NCI-H1694 (cell line): ENCODE data around the gene RPL37.
"Not testable (repeated sequence)": the region's sequence is repeated elsewhere in the genome, so short reads cannot be mapped to it uniquely, and the experiment has no call there.

ENCODE experiments used
- DNase-seq: peaks from one replicate; lab custom pipeline; 2025; lab: John Stamatoyannopoulos, UW

RPL37 gene

DNA sequence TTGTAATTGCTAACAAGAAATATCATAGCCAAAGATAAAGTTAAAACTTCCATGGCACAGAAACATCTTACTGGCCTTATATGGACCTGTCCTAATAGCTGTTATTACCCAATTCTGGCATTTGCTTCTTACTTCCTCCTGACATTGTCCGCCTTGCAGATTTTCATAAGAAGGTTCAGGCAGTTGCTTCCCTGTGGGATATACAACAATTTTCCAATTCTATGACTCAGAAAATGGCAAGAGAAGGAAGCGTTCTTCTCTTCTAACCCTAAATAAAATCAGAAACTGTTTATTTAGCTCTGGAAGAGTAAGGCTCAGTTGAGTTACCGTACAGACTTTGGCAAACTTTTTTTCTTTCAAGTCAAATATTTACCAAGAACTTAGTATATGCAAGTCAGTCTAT is 38.5 kb downstream of the RPL37 start:
- DNase-seq: no peak

DNA sequence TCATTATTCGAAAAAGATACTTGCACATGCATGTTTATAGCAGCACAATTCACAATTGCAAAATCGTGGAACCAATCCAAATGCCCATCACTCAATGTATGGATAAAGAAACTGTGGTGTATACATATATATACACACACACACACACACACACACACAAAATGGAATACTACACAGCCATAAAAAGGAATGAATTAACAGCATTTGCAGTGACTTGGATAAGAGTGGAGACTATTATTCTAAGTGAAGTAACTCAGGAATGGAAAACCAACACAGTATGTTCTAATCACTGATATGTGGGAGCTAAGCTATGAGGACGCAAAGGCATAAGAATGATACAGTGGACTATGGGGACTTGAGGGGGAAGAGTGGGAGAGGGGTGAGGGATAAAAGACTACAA is 40.1 kb downstream of the RPL37 start:
- not testable (repeated sequence) for DNase-seq

DNA sequence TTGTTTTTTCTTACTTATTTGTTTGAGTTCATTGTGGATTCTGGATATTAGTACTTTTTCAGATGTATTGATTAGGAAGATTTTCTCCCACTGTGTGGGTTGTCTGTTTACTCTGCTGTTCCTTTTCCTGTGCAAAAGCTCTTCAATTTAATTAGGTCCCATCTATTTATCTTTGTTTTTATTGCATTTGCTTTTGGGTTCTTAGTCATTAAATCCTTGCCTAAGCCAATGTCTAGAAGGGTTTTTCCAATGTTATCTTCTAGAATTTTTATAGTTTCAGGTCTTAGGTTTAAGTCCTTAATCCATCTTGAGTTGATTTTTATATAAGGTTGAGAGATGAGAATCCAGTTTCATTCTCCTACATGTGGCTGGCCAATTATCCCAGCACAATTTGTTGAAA is 40.7 kb downstream of the RPL37 start:
- DNase-seq: not testable (repeated sequence)

DNA sequence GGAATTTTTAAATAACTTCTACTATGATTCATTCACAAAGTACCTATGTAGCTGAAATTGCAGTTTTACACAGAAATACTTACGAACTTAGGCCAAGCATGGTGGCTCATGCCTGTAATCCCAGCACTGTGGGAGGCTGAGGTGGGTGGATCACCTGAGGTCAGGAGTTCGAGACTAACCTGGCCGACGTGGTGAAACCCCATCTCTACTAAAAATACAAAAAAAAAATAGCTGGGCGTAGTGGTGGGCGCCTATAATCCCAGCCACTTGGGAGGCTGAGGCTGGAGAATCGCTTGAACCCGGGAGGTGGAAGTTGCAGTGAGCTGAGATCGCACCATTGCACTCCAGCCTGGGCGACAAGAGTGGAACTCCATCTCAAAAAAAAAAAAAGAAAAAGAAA is 42.3 kb downstream of the RPL37 start:
- DNase-seq: not testable (repeated sequence)

DNA sequence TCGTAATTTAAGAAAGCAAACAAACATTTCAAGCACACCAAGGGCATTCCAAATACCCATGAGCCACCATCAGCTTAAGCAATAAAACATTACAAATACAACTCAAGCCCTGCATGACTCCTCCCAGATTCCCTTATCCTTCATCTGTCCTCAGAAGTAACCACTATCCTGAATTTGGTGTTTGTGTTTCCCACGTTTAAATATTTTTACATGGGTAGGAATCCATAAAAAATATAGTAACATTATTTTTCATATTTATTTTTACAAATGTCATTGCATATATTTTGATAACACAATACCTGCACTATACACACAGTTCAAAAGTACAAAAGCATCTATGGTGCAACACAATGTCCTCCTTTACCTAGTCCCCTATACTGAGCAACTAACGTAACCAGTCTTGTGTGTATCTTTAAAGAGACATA is 43.3 kb downstream of the RPL37 start:
- DNase-seq: no peak

DNA sequence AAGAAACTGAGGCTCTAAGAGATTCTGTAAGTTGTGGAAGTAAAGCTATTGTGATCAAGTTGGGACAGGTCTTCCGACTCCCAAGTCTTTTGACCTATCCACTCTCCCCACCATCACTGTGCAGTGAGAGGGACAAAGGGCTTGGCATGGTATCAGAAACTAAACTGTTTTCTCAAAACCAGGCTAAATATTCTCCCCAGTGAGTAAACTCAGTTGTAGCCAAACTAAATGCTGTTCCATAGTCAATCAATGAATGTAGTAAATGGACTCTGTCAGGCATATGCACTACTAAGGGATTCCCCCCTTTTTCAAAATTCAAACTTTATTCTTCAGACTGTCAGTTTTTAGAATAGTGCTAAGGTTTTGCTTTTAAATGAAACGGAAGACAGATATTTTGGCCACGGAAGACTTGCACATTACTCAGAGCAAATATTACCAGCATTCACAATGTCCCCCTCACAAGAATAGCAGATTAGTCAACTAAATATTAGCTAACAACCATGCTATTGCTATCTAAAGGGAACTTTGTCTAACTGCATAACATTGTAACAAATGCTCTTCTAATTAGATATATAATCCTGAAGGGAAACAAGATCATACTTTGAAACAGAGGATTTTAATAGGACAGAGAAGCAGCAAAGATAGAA is 44.0 kb downstream of the RPL37 start:
- no peak for DNase-seq

DNA sequence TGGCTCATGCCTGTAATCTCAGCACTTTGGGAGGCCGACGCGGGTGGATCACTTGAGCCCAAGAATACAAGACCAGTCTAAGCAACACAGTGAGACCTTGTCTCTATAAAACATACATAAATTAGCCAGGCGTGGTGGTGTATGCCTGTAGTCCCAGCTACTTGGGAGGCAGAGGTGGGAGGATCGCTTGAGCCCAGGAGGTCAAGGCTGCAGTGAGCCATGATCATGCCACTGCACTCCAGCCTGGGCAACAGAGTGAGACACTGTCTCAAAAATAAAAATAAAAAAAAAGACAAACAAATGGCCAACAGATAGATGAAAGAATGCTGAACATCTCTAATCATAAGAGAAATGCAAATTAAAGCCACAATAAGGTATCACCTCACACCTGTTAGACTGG is 46.1 kb downstream of the RPL37 start:
- DNase-seq: not testable (repeated sequence)

DNA sequence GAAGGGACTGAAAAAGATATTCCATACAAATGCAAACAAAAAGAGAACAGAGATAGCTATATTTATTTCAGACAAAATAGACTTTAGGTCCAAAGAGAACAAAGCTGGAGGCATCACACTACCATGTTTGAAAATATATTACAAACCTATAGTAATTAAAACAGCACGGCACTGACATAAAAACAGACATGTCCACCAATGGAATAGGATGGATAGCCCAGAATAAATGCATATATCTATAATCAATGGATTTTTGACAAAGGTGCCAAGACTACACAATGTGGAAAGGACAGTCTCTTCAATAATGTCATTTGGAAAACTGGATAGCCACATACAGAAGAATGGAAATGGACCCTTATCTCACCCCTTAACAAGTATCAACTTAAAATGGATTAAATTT is 47.0 kb downstream of the RPL37 start:
- no peak for DNase-seq

DNA sequence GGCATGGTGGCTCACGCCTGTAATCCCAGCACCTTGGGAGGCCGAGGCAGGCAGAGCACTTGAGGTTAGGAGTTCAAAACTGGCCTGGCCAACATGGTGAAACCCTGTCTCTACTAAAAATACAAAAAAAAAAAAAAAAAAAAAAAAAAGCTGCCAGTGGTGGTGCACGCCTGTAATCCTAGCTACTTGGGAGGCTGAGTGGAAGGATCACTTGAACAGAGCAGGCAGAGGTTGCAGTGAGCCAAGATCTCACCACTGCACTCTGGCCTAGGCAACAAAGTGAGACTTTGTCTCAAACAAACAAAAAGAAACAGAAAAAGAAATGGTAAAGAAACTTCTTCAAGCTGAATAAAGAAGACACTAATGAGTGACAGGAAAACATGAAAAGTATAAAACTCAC is 48.4 kb downstream of the RPL37 start:
- not testable (repeated sequence) for DNase-seq

DNA sequence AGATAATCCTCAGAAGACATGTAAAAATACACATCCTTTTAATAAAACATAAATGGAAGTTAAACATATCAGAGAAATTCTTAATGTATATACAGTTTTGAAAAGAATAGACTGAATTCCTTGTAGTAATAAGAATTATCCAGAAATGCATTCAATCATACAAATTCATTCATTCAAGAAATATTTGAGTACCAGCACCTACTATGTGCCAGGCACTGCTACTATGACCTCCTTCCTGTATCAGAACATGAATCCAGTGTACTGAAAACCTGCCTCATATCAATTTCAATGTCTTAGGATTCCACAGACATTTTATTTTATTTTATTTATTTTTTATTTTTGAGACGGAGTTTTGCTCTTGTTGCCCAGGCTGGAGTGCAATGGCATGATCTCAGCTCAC is 50.1 kb downstream of the RPL37 start:
- DNase-seq: no peak

DNA sequence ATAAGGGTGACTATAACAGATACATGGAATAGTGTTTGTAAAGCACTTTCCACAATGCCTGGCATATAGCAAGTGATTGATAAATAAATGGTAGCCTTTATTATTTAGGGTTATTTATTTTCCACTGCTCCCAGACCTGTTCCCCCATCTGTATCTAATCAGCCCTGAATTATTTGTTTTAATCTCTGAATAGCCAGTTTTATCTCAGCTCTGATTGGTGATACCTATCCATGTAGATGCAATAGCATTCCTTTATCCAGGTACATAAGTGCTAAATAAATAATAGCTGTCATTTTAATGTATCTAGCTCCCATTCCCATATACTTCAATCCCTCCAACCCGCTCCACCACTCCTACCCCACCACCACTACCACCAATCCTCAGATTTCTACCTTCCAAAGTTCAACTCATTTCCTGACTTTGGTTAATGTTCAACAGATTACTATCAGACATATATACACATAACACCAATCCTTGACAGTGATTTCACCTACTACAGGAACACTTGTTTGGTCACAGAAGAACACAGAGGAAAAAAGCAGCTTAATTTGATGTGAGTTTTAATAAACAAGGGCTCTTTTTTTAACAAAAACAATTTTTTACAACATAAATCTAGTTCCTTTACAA is 50.9 kb downstream of the RPL37 start:
- no peak for DNase-seq

DNA sequence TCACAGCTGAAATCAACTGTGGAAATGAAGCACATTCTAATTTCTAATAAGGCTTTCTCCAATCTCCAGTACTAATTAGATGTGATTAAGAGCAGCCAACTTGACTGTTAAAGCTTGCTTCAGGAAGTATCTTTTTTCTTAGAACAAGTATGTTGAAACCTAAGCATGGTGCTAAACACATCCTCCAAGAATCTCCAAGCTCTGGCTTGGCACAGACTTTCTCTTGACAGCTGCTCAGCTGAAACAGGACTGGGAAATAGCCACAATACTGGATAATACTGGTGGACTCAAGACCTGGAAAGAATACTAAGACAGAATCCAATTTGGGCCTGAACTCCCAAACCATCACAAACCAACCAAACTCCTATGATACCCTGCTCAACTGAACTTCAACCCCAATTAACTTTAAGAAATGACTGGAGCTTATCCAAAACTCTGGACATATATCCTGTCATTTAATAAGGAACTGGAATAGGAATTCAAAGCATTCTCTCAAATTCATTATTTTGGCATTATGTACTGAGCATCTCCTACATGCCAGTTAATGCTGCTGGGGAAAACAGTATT is 53.1 kb downstream of the RPL37 start:
- no peak for DNase-seq

DNA sequence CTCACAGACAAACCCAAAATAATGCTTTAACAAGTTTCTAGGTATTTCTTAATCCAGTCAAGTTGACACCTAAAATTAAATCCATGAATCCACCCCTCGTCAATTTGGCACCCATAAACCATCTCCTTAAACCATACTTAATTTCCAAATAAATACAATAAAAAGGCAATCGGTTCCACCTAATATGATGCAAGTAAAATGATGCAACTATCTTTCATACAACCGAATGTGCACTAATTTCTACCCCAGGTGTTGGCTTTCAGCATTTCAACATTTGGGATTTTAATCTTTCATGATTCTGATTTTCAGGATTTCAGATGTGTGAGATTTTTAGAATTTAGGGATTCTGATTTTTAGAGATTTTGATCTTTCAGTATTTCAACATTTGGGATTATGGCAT is 54.2 kb downstream of the RPL37 start:
- no peak for DNase-seq

DNA sequence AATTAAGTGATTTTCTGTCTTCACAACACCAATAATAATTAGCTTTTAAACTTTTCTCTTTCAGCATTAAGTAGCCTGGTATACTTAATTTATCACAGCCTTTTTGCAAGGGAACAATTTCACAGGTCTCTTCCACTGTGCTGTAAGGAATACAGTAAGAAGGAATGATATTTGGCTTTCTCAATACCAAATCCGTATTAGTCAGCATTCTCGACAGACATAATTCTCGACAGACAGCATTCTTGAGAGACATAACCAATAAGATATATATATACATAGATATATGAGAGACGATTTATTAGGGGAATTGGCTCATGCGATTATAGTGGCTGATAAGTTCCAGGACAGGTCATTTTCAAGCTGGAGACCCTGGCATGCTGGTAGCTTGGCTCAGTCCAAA is 54.8 kb downstream of the RPL37 start:
- no peak for DNase-seq

DNA sequence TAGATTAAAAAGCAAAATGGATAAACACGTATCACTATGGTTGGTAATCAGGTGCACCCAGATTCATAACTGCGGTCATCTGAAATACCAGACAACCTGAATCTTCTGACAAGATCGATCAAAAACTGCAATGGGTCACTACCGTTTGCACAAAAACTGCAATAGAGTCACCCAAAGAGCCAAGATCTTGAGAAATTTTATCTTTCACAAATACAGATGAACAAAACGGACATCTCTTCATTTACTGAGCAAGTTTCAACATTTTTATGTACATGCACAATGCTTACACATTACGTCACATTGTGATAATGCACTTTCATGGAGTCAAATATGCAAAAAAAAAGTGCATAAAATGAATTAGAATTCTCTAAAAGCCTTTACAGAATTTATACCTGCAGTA is 55.5 kb downstream of the RPL37 start:
- no peak for DNase-seq

DNA sequence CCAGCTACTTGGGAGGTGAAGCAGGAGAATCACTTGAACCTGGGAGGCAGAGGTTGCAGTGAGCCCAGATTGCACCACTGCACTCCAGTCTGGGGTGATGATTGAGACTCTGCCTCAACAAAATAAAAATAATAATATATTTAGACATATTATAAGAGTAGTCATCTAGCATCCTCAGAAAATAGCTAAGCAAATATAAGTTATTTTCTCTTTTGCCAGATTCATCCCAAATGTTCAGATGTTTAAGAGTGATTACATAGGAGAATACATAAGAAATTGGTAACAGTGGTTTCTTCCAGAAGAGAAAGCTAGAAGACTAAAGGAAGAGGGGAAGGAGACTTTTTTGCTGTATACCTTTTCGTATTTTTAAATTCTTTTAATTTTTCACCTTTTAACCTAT is 56.9 kb downstream of the RPL37 start:
- DNase-seq: no peak

DNA sequence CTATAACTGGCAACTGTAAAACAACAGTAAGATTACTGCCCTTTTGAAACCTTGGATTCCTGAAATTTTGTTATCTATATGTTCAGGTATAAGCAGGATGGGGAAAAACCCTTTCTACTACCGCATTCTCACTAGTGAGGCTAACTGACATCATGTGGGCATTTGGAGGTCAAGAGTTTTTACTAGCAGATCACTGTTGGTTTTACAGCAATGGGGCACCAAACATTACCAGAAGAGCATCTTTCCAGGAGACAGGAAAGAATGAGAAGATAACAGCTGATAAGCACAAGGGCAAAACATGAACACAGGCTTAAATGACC is 58.4 kb downstream of the RPL37 start:
- no peak for DNase-seq

DNA sequence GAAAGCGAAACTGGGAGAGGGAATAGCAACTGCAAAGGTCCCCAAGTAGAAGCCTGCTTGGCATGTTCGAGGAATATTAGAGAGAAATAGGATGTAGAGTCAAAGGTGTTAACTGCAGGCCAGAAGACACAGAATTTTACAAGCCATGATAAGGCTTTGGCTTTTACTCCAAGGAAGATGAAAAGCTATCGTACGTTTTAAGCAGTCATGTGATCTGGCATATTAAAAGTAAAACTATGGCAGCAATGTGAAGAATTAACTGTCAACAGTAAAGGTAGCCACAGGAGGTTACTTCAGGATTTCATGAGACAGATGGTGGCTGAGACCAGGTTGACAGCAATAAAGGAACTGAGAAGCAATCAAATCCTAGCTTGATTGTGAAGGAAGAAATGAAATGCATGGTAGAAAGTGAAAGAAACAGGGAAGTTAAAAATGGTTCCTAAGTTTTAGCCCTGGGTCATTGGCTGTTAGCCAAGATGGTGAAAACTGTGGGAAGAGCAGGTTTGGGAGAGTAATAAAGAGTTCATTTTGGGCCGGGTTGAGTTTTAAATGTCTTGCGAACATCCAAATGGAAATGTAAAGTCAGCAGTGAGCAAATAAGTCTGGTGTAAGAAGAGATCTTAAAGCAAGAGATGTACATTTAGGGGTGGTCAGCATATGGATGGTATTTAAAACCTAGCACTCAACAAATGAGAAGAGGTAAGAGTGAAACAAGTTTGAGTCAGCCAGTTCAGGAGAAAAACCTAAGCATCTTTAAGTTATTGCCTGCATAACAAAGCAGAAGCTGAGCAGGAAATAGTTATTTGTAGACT is 59.0 kb downstream of the RPL37 start:
- DNase-seq: no peak
